Esophagus squamous epithelium (tissue), 4 donors: ENCODE measurements around the gene SUSD6.

ENCODE experiments used
- CTCF ChIP-seq, 6 experiments: fragments of 450-650 bp in 4 of 6; fragments of 200-600 bp in 2 of 6; sonication (generic) in 2 of 6; IDR thresholded peaks; one replicate each; pipeline ENCODE4 v1.5.1; 2016 to 2019; ENCODE audit warnings: antibody characterized with exemption in 6 of 6, mild to moderate bottlenecking in 4 of 6, moderate library complexity in 4 of 6
- POLR2A ChIP-seq, 4 donors: fragments of 450-650 bp; IDR thresholded peaks; one replicate each; pipeline ENCODE4 v1.6.1; 2017; ENCODE audit warnings: antibody characterized with exemption in 4 of 4, mild to moderate bottlenecking in 4 of 4, moderate library complexity in 3 of 4

- TF ChIP-seq CTCF (IDR thresholded peaks at IDR 0.05): no peak
- no peak for TF ChIP-seq POLR2A (IDR thresholded peaks at IDR 0.05)
These were observed 25.5 kb downstream of the SUSD6 start for GRCh38 chr14:69636718-69637480.
